ENCODE measurements around the gene AKAP17A. TPM values are rescaled to one million over a fixed set of nuclear protein-coding genes. Genes with fewer than 3 reads are reported as not detected.
A peak's percentile ranks its signal among the peaks of the same experiment; 100 is the strongest.
"Not testable (repeated sequence)": the region's sequence is repeated elsewhere in the genome, so short reads cannot be mapped to it uniquely, and the experiment has no call there.

AKAP17A gene, protein sequence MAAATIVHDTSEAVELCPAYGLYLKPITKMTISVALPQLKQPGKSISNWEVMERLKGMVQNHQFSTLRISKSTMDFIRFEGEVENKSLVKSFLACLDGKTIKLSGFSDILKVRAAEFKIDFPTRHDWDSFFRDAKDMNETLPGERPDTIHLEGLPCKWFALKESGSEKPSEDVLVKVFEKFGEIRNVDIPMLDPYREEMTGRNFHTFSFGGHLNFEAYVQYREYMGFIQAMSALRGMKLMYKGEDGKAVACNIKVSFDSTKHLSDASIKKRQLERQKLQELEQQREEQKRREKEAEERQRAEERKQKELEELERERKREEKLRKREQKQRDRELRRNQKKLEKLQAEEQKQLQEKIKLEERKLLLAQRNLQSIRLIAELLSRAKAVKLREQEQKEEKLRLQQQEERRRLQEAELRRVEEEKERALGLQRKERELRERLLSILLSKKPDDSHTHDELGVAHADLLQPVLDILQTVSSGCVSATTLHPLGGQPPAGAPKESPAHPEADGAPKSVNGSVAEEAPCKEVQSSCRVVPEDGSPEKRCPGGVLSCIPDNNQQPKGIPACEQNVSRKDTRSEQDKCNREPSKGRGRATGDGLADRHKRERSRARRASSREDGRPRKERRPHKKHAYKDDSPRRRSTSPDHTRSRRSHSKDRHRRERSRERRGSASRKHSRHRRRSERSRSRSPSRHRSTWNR
- total RNA-seq, result 10 to 100 TPM; 54.3 to 79.4 TPM

DNA sequence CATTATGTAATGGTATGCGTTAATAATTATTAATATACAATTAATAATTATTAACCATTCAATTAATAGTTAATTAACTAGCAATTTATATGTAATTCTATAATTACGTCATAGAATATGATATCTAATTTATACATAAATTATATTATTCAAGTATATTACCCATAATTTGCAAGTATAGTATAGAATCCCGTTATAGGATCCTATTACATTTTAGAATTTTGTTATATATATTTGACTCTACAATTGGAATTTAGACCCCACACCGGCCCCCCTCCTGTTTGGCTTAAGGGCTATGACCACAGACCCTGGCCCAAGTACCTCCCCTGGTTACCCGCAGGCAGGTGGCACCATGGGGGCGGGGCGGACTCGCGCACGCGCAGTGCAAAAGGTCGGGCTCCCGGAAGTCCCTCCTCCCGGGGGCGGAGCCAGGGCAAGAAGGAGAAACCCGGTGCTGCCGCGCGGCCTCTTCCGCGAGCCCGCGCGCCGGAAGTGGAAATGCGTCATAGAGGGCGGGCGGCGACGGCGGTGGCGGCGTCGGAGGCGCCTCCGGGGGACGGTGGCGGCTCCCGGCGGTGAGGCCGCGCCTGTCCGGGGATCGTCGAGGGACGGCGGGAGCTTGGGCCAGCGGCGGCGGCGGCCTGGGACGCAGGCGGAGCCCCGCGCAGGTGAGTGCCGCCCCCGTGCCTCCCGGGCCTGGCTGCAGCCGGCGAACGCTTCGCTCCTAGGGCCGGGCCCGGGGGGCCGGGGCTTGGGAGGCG, at the start of gene AKAP17A:
Gene AKAP17A, plus strand, starts transcription at position 503 of the 761 bp plus-strand sequence. CDS start 1,859 bp downstream, outside the sequence.
- Mint-ChIP-seq H3K4me1 (peaks cover 5% of the 10 kb centered on the region), H3K27ac (peak within 1 kb of the TSS; percentile 94), H3K9me3 (no peaks in the 10 kb centered on the region), H3K36me3 (ENCODE audit: low read depth) (peaks cover 45% of the 10 kb centered on the region), H3K4me3 (peak within 1 kb of the TSS; percentile 85), H3K27me3 (no peaks in the 10 kb centered on the region)
- peak; percentile 92 for ATAC-seq (replicated peaks)

DNA sequence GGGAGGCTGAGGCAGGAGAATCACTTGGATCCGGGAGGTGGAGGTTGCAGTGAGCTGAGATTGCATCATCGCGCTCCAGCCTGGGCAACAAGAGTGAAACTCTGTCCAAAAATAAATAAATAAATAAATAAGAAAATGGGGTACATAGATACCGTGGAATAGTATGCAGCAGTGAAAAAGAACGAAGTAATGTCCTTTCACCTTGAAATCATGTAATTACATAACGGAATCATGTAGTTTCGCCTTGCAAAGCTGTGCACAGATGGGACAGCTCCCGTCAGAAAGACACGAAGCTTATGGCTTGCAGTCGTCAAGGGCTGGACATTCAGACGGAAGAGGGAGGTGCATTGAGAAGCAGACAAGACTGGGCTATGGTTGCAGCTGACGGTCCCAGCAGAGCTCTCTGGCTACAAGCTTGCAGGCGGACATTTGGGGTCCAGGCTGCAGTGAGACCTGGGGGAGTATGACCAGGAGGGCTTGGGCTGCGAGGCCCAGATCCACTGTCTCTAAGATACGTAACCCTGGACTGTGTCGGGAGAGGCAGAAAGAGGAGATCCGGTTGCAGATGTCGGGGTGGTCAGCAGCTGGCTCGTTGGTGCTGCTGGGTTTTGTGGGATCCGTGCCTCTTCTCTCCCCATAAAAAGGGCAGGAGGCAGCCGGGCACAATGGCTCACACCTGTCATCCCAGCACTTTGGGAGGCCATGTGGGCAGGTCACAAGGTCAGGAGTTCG, 48.2 kb upstream of the AKAP17A start:
- no peaks in the 10 kb centered on the region for H3K36me3 Mint-ChIP-seq (ENCODE audit: low read depth)
- ATAC-seq (replicated peaks), result no peak
- peaks cover 6% of the 10 kb centered on the region for H3K4me1 Mint-ChIP-seq
- H3K27ac Mint-ChIP-seq, result no peak overlapping the region
- no peaks in the 10 kb centered on the region for H3K9me3 Mint-ChIP-seq
- no peak overlapping the region for H3K4me3 Mint-ChIP-seq
- H3K27me3 Mint-ChIP-seq, result no peaks in the 10 kb centered on the region

DNA sequence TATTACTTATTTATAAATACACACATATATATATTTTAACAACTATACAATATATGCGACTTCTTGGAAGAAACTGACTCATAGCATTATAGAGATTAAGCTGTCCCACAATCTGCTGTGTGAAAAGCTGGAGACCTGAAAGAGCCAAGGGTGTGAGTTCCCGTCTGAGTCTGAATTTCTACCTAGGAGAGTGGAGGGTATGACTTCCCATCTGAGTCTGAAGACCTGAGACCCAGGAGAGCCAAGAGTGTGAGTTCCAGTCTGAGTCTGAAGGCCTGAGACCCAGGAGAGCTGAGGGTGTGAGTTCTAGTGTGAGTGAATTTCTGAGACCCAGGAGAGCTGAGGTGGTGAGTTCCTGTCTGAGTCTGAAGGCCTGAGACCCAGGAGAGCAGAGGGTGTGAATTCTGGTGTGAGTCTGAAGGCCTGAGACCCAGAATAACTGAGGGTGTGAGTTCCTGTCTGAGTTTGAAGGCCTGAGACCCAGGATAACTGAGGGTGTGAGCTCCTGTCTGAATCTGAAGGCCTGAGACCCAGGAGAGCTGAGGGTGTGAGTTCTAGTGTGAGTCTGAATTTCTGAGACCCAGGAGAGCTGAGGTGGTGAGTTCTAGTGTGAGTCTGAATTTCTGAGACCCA, 45.5 kb upstream of the AKAP17A start:
- H3K4me3 Mint-ChIP-seq, result peak overlapping the region; percentile 30
- H3K36me3 Mint-ChIP-seq (ENCODE audit: low read depth), result no peaks in the 10 kb centered on the region
- H3K27ac Mint-ChIP-seq, result peak overlapping the region; percentile 85
- H3K4me1 Mint-ChIP-seq, result peaks cover 12% of the 10 kb centered on the region
- no peaks in the 10 kb centered on the region for H3K9me3 Mint-ChIP-seq
- peak; percentile 82 for ATAC-seq (replicated peaks)
- H3K27me3 Mint-ChIP-seq, result no peaks in the 10 kb centered on the region

- H3K9me3 Mint-ChIP-seq, result no peaks in the 10 kb centered on the region
- no peak for ATAC-seq (replicated peaks)
Observed at GRCh38 chrX:1546691-1547251, 44.6 kb upstream of the AKAP17A start.

DNA sequence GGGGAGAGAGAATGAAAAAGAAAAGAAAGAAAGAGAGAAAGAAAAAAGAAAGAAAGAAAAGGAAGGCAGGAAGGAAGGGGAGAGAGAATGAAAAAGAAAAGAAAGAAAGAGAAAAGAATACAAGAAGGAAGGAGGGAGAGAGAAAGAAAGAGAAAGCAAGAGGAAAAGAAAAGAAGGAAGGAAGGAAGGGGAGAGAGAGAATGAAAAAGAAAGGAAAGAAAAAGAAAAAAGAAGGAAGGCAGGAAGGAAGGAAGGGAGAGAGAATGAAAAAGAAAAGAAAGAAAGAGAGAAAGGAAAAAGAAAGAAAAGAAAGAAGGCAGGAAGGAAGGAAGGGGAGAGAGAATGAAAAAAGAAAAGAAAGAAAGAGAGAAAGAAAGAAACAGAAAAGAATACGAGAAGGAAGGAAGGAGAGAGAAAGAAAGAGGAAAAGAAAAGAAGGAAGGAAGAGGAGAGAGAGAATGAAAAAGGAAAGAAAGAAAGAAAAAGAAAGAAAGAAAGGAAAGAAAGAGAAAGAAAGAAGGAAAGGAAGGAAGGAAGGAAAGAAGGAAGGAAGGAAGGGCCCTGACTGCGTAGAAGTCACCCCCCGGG, 39.4 kb upstream of the AKAP17A start:
- no peak for ATAC-seq (replicated peaks)
- H3K4me3 Mint-ChIP-seq, result peak overlapping the region; percentile 63
- no peaks in the 10 kb centered on the region for H3K36me3 Mint-ChIP-seq (ENCODE audit: low read depth)
- peaks cover 5% of the 10 kb centered on the region for H3K9me3 Mint-ChIP-seq
- H3K27me3 Mint-ChIP-seq, result no peaks in the 10 kb centered on the region
- peak overlapping the region; percentile 87 for H3K27ac Mint-ChIP-seq
- H3K4me1 Mint-ChIP-seq, result peaks cover 35% of the 10 kb centered on the region

More at GRCh38 chrX:1546691-1547251, 44.6 kb upstream of the AKAP17A start:
- Mint-ChIP-seq H3K27ac (peak overlapping the region; percentile 85), H3K27me3 (no peaks in the 10 kb centered on the region), H3K4me3 (no peak overlapping the region), H3K4me1 (peaks cover 16% of the 10 kb centered on the region), H3K36me3 (ENCODE audit: low read depth) (no peaks in the 10 kb centered on the region)

- Mint-ChIP-seq H3K4me1 (peaks cover 49% of the 10 kb centered on the region), H3K27me3 (no peaks in the 10 kb centered on the region), H3K4me3 (peak overlapping the region; percentile 82), H3K9me3 (peaks cover 11% of the 10 kb centered on the region), H3K27ac (peak overlapping the region; percentile 92), H3K36me3 (ENCODE audit: low read depth) (no peaks in the 10 kb centered on the region)
- peak; percentile 75 for ATAC-seq (replicated peaks)
Observed at GRCh38 chrX:1554469-1555210, 36.8 kb upstream of the AKAP17A start.

DNA sequence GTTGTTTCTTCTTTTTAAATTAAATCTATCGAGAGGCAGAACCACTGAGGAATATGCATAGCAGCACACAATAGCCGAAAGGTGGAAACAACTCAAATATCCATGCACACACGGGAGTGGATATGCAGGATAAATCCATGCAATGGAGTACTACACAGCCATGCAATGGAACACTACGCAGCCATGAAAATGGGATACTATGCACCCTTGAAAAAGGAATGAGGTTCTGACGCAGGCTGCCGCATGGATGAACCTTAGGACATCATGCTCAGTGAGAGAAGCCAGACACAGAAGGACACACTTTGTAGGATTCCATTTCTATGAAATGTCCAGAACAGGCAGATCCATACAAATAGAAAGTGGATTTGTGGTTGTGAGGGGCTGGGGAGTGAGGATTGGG, 36.0 kb upstream of the AKAP17A start:
- ATAC-seq (replicated peaks), result no peak
- H3K27ac Mint-ChIP-seq, result peak overlapping the region; percentile 92
- H3K4me3 Mint-ChIP-seq, result peak overlapping the region; percentile 82
- no peaks in the 10 kb centered on the region for H3K36me3 Mint-ChIP-seq (ENCODE audit: low read depth)
- H3K9me3 Mint-ChIP-seq, result peaks cover 11% of the 10 kb centered on the region
- peaks cover 44% of the 10 kb centered on the region for H3K4me1 Mint-ChIP-seq
- no peaks in the 10 kb centered on the region for H3K27me3 Mint-ChIP-seq

DNA sequence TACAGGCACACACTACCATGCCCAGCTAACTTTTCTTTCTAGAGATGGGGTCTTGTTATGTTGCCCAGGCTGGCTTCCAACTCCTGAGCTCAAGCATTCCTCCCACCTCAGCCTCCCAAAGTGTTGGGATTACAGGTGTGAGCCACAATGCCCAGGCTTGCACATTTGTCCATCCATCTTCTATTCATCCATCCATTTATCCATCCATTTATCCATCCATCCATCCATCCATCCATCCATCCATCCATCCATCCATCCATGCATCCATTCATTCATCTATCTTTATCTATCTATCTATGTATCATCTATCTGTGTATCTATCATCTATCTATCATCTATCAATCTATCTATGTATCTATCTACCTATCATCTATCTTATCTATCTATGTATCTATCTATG, 34.0 kb upstream of the AKAP17A start:
- H3K36me3 Mint-ChIP-seq (ENCODE audit: low read depth); H3K27me3 Mint-ChIP-seq; ATAC-seq (replicated peaks); H3K4me3 Mint-ChIP-seq; H3K9me3 Mint-ChIP-seq: not testable (repeated sequence)
- Mint-ChIP-seq H3K27ac (peak overlapping the region; percentile 20), H3K4me1 (peaks cover 43% of the 10 kb centered on the region)

DNA sequence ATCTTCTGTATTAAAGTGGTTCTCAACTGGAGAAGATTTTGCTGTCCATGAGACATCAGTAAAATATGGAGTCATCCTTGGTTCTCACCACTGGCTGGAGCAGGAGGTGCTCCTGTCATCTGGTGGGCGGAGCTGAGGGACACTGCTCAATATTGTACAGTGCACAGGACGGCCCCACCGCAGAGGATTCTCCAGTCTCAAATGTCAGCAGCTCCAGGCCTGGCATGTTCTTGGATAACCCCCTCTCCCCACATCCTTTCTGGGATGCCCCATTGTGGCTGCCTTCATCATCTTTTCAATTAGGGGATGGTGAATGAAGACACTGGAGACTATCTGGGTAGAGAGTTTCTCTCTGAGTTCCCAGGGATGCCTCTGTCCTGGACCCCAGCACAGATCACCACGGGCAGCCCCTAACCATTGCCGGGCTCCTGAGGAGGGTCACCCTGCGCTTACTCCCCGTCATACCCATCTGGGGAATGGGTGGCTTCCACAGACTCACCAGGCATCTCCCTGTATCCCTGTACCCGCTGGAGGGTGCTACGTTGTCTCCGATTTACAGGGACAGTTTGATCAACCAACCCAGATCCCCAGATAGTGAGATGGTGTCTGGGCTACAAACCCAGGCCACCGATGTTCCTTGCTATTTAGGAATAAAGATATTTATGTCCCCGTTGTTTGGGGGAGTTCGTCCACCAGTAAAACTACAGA, 32.5 kb upstream of the AKAP17A start:
- Mint-ChIP-seq H3K4me3 (no peak overlapping the region), H3K27me3 (no peaks in the 10 kb centered on the region), H3K9me3 (peaks cover 6% of the 10 kb centered on the region), H3K36me3 (ENCODE audit: low read depth) (no peaks in the 10 kb centered on the region), H3K27ac (peak overlapping the region; percentile 20), H3K4me1 (peaks cover 39% of the 10 kb centered on the region)
- ATAC-seq (replicated peaks), result no peak

GRCh38 chrX:1561164-1561563, 30.2 kb upstream of the AKAP17A start:
- H3K4me3 Mint-ChIP-seq, result peak overlapping the region; percentile 68
- no peak for ATAC-seq (replicated peaks)
- peaks cover 32% of the 10 kb centered on the region for H3K4me1 Mint-ChIP-seq
- no peaks in the 10 kb centered on the region for H3K36me3 Mint-ChIP-seq (ENCODE audit: low read depth)
- H3K9me3 Mint-ChIP-seq, result peaks cover 6% of the 10 kb centered on the region
- H3K27ac Mint-ChIP-seq, result peak overlapping the region; percentile 89
- H3K27me3 Mint-ChIP-seq, result no peaks in the 10 kb centered on the region

GRCh38 chrX:1564077-1564476, 27.3 kb upstream of the AKAP17A start:
- H3K4me1 Mint-ChIP-seq, result peaks cover 19% of the 10 kb centered on the region
- H3K27ac Mint-ChIP-seq; H3K27me3 Mint-ChIP-seq; H3K9me3 Mint-ChIP-seq; H3K36me3 Mint-ChIP-seq (ENCODE audit: low read depth); ATAC-seq (replicated peaks): not testable (repeated sequence)
- H3K4me3 Mint-ChIP-seq, result peak overlapping the region; percentile 20
